ENCODE results near the gene CAB39. TPM values are rescaled to one million over a fixed set of nuclear protein-coding genes. Genes with fewer than 3 reads are reported as not detected.

CAB39 gene
- total RNA-seq, 1 experiment from 2014 or later, result 40.4 TPM

GRCh38 chr2:230735884-230736283, 23.2 kb downstream of the CAB39 start:
- H3K36me3 Mint-ChIP-seq (ENCODE audit: insufficient read depth, unreplicated experiment), result peaks cover 6% of the 10 kb centered on the region
- TF ChIP-seq CTCF (IDR thresholded peaks at IDR 0.05; ENCODE audit: insufficient read depth in 1 of 2, low read depth in 1 of 2, low read length in 1 of 2, severe bottlenecking in 1 of 2, unreplicated experiment in 1 of 2), result no peak
- no peaks in the 10 kb centered on the region for H3K27me3 Mint-ChIP-seq (ENCODE audit: insufficient read depth, unreplicated experiment)
- no peaks in the 10 kb centered on the region for H3K9me3 Mint-ChIP-seq (ENCODE audit: unreplicated experiment)
- no peak overlapping the region for H3K27ac Mint-ChIP-seq (ENCODE audit: unreplicated experiment)
- POLR2A ChIA-PET, result no interaction called here
- peaks cover 25% of the 10 kb centered on the region for H3K4me1 Mint-ChIP-seq (ENCODE audit: low read depth, unreplicated experiment)
- no peaks in the 10 kb centered on the region for H3K27me3 ChIP-seq (replicated peaks; ENCODE audit: control insufficient read depth, insufficient read depth, low read length)
- intact Hi-C loops (cut with micrococcal nuclease; ENCODE audit: unreplicated experiment), result no loop called here
- no peak for DNase-seq
- peaks cover 50% of the 10 kb centered on the region for H3K4me1 ChIP-seq
- no peaks in the 10 kb centered on the region for H3K36me3 ChIP-seq (ENCODE audit: control insufficient read depth, insufficient read depth, low read length)
- no peak overlapping the region for H3K4me3 Mint-ChIP-seq (ENCODE audit: unreplicated experiment)
- CTCF ChIA-PET, result no interaction called here
- no TSS peak for BruUV-seq (replicated peaks)
- H3K4me3 ChIP-seq (ENCODE audit: low read depth, low read length), result no peak overlapping the region
- no peaks in the 10 kb centered on the region for H3K9me3 ChIP-seq

GRCh38 chr2:230737300-230737699, 24.7 kb downstream of the CAB39 start:
- no TSS peak for BruUV-seq (replicated peaks)
- Mint-ChIP-seq H3K36me3 (ENCODE audit: insufficient read depth, unreplicated experiment) (peaks cover 6% of the 10 kb centered on the region), H3K4me1 (ENCODE audit: low read depth, unreplicated experiment) (peaks cover 25% of the 10 kb centered on the region), H3K4me3 (ENCODE audit: unreplicated experiment) (peak overlapping the region; percentile 57), H3K27ac (ENCODE audit: unreplicated experiment) (peak overlapping the region; percentile 36), H3K27me3 (ENCODE audit: insufficient read depth, unreplicated experiment) (no peaks in the 10 kb centered on the region), H3K9me3 (ENCODE audit: unreplicated experiment) (no peaks in the 10 kb centered on the region)
- no peak overlapping the region for H3K4me3 ChIP-seq (ENCODE audit: low read depth, low read length)
- no peaks in the 10 kb centered on the region for H3K27me3 ChIP-seq (replicated peaks; ENCODE audit: control insufficient read depth, insufficient read depth, low read length)
- no peaks in the 10 kb centered on the region for H3K36me3 ChIP-seq (ENCODE audit: control insufficient read depth, insufficient read depth, low read length)
- H3K4me1 ChIP-seq, result peaks cover 50% of the 10 kb centered on the region
- H3K9me3 ChIP-seq, result no peaks in the 10 kb centered on the region
- ChIA-PET POLR2A (no interaction called here), CTCF (no interaction called here)
- intact Hi-C loops (cut with micrococcal nuclease; ENCODE audit: unreplicated experiment), result loop anchor here (1.0 kb wide), 1 partner anchor 24 kb away; no protein-coding TSS in a partner anchor
- no peak for TF ChIP-seq CTCF (IDR thresholded peaks at IDR 0.05; ENCODE audit: insufficient read depth in 1 of 2, low read depth in 1 of 2, low read length in 1 of 2, severe bottlenecking in 1 of 2, unreplicated experiment in 1 of 2)
- DNase-seq, result no peak

GRCh38 chr2:230737791-230738226, 25.2 kb downstream of the CAB39 start:
- BruUV-seq (replicated peaks), result no TSS peak

More at GRCh38 chr2:230737791-230738226, 25.2 kb downstream of the CAB39 start:
- DNase-seq, result peak in 1 of 2 experiments; percentile 45
- no peaks in the 10 kb centered on the region for H3K27me3 ChIP-seq (replicated peaks; ENCODE audit: control insufficient read depth, insufficient read depth, low read length)
- H3K4me3 Mint-ChIP-seq (ENCODE audit: unreplicated experiment), result peak overlapping the region; percentile 57
- CTCF ChIA-PET, result no interaction called here
- intact Hi-C loops (cut with micrococcal nuclease; ENCODE audit: unreplicated experiment), result loop anchor here (1.0 to 2.0 kb wide), 2 partner anchors 25 to 61 kb away; no protein-coding TSS in a partner anchor
- no peaks in the 10 kb centered on the region for H3K36me3 ChIP-seq (ENCODE audit: control insufficient read depth, insufficient read depth, low read length)
- peaks cover 50% of the 10 kb centered on the region for H3K4me1 ChIP-seq
- POLR2A ChIA-PET, result no interaction called here
- no peaks in the 10 kb centered on the region for H3K9me3 ChIP-seq
- H3K4me3 ChIP-seq (ENCODE audit: low read depth, low read length), result no peak overlapping the region; the same call in 1 of the 2 replicates
- peak overlapping the region; percentile 36 for H3K27ac Mint-ChIP-seq (ENCODE audit: unreplicated experiment)
- H3K9me3 Mint-ChIP-seq (ENCODE audit: unreplicated experiment), result no peaks in the 10 kb centered on the region
- H3K4me1 Mint-ChIP-seq (ENCODE audit: low read depth, unreplicated experiment), result peaks cover 21% of the 10 kb centered on the region
- peaks cover 6% of the 10 kb centered on the region for H3K36me3 Mint-ChIP-seq (ENCODE audit: insufficient read depth, unreplicated experiment)
- no peaks in the 10 kb centered on the region for H3K27me3 Mint-ChIP-seq (ENCODE audit: insufficient read depth, unreplicated experiment)
- no peak for TF ChIP-seq CTCF (IDR thresholded peaks at IDR 0.05; ENCODE audit: insufficient read depth in 1 of 2, low read depth in 1 of 2, low read length in 1 of 2, severe bottlenecking in 1 of 2, unreplicated experiment in 1 of 2)

All from Caco-2 (cell line).